Stimulated activated CD8-positive, alpha-beta memory T cell treated with anti-CD3 and anti-CD28 coated beads, Interleukin-7, amount 100 ng/mL, for 24 hours (primary cell): ENCODE results near the gene RS1.

ENCODE experiments used
- DNase-seq: peaks from one replicate; pipeline ENCODE4 v3.0.0-alpha.2; 2020; ENCODE audit warnings: low read depth

Gene RS1

DNA sequence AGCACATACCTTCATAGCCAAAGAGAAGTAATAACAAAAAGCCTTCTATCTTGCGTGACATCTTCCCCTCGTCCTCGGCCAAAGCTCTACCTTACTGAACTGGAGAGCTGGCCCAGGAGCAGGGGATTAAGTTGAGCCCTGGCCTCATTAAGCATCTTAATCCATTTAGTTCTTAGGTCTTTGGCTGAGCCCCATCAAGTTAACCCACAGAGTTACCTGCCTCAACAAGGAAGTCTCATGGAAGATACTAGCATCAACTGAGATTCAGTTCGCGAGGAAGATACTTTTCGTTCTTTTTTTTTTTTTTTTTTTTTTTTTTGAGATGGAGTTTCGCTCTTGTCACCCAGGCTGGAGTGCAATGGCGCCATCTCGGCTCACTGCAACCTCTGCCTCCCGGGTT lies at the start of gene RS1:
RS1 (minus strand) TSS at position 101 of the 400 bp plus-strand sequence; CDS start at position 61, 40 bp downstream.
- no peak for DNase-seq

- no peak for DNase-seq
Observed at GRCh38 chrX:18719852-18720251, 47.9 kb upstream of the RS1 start.

GRCh38 chrX:18714910-18715309 lies 43.0 kb upstream of the RS1 start:
- DNase-seq: no peak

DNA sequence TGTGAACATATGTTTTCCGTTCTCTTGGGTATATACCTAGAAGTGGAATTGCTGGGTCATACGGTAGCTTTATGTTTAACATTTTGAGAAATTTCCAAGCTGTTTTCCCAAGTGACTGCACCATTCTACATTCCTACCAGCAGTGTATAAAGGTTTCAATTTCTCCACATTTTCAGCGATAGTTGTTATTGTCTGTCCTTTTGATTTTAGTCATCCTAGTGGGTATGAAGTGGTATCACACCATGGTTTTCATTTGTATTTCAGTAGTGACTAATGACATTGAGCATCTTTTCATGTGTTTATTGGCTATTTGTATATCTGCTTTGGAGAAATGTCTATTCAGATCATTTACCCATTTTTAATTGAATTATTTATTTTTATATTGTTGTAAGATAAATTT lies 37.9 kb upstream of the RS1 start:
- no peak for DNase-seq

DNA sequence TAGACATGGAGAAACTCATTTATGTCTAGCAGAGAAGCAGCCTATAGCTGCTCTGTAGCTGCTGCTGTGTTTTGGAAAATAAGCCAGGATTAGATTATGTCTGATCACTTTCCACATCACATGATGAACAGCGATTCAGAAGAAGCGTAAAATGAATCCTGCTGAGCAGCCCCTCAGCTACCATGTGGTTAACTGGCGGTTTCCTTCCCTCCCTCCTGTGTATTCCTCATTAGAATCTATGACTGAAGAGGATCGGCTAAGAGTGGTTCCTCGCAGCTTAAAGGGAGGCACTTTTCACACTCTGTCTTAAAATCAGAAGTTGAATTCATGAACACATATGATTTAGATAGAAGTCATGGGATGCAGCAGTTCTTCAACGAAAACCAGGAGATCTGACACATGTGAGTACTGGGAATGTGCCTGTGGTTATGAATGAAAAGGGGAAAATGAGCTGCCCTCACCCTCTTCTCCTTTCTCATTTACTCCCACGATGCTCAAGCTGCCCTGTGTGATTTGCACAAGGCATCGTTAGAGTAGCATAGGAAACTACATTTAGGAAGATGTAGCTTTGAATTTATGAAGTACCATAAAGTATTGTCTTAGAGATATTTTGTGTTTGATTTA lies 35.6 kb upstream of the RS1 start, which contains the start of gene PPEF1:
PPEF1 (plus strand) TSS at position 220 of the 624 bp plus-strand sequence; CDS start at position 356, 136 bp downstream.
- no peak for DNase-seq

DNA sequence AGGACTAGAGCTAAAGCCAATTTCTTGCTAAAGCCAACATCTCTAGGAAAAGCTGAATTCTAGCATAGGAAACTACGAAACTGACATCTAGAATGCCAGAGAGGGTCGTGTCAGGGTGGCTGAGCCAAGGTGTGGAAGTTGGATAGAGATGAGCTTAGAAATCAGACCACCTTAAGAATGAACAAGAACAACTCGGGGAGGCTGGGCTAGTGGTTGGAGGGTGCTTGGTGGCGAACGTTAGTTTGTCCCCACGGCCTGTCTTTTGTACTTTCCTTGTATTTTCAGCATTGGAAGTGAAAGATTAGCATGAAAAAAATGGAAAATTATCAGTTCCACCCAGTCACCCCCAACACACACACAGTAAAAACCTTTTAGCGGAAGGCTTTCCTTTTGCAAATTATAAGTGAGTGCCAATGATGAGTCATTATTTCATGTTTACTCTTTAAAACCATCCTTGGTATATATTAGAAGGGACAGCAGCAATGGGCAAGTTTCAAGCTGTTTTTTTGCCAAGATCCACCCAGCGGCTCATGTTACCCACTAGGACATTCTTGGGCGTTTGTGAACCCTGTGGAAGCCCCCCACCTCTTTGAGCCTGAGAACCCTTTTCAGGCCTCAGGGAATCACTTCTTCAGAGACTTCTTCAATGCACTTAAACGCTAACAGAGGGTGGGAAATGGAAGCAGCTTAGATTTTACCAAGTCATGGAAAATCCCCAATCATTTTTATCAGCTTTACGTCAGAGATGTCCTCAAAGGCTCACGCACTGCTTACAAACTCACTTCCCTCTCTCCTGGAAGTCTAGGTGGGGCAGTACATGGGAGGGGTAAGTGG lies 30.7 kb upstream of the RS1 start:
- no peak for DNase-seq

GRCh38 chrX:18701621-18702361 lies 29.9 kb upstream of the RS1 start:
- no peak for DNase-seq

DNA sequence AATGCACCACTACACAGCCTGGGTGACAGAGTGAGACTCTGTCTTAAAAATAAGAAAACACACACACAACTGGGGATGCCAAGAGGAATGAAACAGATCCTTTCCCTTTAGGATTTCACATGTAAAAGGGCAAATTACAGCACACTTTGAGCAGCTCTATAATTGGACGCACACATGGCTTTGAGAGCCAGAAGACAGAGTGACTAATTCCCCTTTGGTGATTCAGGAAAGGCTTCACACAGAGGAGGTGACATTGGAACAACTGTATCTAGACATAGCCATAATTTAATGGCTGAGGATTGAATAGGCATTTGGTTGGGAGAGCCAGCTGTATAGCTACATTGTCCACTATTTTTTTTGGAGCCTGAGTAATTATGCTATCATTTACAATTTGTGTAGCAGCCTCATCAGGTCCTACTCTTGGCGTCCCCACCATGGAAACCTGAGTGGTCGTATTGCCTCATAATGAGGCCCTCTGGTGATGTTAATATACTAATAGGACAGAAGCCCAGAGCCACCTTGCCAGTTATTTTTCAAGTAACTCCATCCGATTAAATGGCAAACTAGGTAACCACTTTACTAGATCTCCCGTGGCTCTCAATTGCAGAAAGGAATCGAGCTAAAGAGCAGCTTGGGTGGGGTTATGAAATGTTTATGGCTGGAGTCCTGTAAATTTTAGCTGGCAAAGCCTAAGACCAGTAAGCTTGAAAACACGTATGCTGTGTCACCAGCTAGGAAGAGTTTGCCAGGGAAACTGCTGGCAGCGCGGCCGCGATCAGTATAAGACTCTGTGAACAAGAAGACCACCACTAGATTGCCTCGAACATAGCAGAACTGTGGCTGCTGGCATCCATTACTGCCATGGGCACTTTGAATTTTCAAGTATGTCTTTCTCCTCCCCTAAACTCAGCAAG lies 27.1 kb upstream of the RS1 start:
- DNase-seq: no peak

DNA sequence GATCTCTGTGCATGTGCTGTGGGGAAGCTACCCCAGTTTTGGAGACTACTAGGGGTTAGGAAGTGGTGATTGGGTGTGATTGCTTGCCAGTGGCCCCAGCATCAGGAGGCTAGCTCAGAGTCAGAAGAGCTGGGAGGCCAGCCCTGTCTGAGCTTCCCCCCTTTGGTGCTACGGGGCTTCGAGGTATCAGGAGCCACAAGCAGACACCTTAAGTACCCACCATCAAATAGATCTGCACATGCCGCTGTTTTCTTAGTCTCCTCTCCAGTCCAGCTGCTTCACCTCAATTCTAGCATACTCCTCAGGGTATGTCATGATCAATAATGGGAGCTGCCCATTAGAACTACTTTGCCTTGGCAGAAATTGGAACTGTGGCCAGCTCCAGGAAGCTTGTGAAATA lies 24.7 kb upstream of the RS1 start:
- DNase-seq: no peak

DNA sequence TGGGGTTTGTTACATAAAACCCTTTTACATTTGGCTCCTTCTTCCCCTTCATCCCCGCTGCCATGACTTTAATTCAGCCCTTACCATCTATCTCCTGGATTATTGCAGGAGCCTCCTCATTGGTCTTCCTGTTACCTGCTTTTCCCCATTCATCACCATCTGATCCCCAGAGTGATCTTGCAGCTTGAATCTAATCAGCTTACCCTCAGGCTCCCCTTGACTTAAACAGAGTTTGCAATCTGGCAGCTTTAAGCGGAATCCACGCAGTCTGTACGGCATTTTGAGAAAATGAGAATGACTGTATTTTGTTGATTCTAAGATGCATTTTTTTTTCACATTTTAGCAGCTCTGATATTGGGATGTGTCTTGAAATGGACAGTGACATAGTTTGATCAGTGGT lies 20.6 kb upstream of the RS1 start:
- DNase-seq: no peak

DNA sequence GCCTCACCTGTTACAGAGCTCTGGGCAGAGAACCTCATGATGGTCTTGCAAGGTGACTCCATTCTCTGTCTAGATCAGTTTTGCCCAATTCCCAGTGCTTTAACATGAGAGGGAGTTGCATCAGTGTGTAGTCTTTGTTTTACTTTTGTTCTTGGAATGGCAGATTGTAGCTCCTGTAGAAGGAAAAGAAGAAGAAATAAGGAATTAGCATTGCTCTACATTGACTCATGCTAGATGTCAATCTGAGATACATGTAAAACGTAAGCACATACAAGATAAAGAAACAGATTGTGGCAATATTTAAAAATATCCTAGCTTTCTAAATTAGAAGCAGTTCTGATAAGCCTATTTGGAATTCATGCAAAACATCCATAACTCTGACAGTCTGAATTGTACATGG lies 19.5 kb upstream of the RS1 start:
- no peak for DNase-seq

GRCh38 chrX:18687856-18688495 lies 16.1 kb upstream of the RS1 start:
- DNase-seq: no peak

GRCh38 chrX:18682979-18683387 lies 11.1 kb upstream of the RS1 start:
- no peak for DNase-seq

DNA sequence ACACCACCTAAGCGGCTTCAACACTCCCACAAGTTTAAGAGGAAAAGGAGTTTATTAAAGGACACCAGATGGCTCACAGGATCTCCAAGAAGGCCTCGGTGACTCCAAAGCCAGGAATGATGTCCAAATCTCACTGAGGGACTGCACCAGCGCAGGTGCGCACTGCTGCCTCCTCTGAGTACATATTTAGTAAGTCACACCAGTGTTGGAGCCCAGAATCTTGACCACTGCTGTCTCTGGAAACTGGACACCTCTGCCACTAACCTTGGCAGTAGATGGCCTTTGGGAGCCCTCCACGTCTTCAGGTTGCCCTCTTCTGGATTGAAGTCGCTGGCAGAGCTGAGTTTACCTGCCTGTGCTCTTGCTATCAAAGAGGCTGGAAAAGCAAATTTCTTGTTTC lies 10.1 kb upstream of the RS1 start:
- no peak for DNase-seq

DNA sequence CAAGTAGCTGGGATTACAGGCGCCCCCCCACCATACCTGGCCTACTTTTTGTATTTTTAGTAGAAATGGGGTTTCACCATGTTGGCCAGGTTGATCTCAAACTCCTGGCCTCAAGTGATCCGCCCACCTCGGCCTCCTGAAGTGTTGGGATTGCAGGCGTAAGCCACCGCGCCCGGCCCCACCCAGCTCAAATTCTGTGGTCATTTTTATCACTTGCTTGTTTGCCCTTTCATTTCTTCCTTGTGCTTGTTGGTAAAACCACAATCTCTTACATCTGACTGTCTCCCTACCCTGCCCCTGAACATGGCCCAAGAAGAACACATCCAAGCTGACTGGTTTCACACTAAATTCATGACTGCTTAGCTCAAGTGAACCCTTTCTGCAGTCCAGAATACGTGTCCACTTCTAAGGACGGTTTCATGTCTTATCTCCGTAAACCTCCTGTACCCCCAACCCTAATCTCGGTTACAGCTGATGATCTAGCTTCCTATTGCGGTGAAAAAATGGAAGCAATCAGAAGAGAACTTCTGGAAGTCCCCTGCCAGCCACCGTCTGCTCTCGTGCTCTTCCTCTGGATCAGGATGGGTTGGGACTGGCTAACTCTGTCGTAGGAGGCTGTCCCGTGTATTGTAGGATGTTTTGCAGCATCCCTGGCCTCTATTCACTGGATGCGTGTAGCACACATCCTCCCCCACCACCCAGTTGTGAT lies 5.4 kb upstream of the RS1 start:
- no peak for DNase-seq

GRCh38 chrX:18676470-18676869 lies 4.6 kb upstream of the RS1 start:
- DNase-seq: no peak

- no peak for DNase-seq
Observed at GRCh38 chrX:18676050-18676449, 4.1 kb upstream of the RS1 start.

- DNase-seq: peak; percentile 40
Observed at GRCh38 chrX:18674788-18675735, 3.2 kb upstream of the RS1 start.

- no peak for DNase-seq
Observed at GRCh38 chrX:18674417-18674787, 2.5 kb upstream of the RS1 start.
